DMS153 treated with DMSO at 0.1 percent for 48 hours (cell line): ENCODE measurements around the gene INO80.

Experiments
- DNase-seq: peaks from one replicate; lab custom pipeline; 2025; ENCODE audit not compliant: unreplicated experiment; lab: John Stamatoyannopoulos, UW

The INO80 gene

GRCh38 chr15:40931300-40932142 lies 184.6 kb downstream of the INO80 start:
- no peak for DNase-seq

- DNase-seq: no peak
Observed at GRCh38 chr15:40930430-40931299, 185.4 kb downstream of the INO80 start.

GRCh38 chr15:40929660-40930429 lies 186.2 kb downstream of the INO80 start:
- no peak for DNase-seq
